ENCODE measurements around the gene XRCC1. TPM values are rescaled to one million over a fixed set of nuclear protein-coding genes. Genes with fewer than 3 reads are reported as not detected.
A peak's percentile ranks its signal among the peaks of the same experiment; 100 is the strongest.
"Not testable (repeated sequence)": the region's sequence is repeated elsewhere in the genome, so short reads cannot be mapped to it uniquely, and the experiment has no call there.

Gene XRCC1
- total RNA-seq, 1 donor from 2014 or later, result 29.2 TPM

DNA sequence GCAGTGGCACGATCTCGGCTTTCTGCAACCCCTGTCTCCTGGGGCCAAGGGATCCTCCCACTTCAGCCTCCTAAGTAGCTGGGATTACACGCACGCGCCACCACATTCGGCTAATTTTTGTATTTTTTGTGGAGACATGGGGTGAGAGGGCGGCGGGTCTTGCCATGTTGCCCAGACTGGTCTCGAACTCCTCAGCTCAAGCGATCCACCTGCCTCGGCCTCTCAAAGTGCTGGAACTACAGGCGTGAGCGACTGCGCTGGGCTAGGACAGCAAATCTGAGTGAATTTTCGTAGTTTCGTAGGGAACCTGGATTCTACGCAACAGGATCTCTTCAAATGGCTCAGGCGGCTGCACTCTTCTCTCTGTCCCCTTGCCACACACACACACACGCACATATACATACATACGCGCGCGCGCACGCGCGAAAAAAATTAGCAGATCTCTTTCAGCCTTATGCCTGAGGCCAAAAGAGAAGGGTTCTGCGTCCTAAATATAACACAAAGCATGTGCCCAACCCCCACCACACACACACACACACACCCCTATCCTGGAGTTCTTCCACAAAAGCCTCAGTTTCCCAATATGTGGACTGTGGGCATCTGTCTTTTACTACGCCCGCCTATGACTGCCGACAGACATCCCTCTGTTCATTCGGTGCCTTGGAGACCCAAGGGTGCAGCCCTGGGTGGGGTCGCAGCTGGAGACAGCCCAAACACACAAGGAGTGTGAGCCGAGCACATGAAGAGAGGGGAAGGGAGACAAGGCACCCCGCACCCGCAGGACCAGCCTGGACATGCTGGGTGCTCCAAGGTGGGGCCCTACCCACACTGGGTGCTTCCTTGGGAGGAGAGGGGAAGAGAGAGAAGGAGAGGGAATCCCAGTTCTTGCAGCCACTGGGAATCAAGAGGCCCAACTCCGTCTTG is 890 bp upstream of the XRCC1 start:
- no peak for DNase-seq (ENCODE audit: low read depth)

DNA sequence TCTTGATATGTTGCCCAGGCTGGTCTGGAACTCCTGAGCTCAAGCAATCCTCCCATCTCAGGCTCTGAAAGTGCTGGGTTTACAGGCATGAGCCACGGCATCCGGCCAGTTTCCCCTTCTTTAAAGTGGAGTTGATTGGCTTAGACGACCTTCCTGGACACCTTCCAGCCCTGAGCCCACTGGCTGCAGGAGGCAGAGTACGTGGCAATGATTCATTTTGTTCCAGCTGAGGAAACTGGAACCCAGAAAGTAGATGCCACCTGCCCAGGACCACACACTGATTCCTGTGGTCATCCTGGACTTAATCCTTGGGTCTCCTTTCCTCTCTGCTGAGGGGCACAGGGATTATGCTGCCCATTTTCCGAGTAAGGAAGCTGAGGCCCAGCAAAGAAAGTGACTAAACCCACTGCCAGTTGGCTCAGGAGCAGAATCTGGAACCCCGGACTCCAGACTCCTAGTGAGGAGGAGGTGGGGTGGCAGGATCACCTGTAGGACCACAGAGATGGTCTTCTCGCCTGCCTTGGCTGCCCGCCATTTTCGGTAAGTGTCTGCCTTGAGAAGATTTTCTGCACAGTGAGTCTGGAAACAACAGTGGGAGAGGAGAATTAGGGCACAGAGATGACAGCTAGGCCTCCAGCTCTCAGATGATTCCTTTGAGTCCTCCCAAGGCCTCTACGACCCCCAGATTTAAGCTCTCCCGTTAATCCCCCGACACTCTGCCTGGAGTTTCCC is 737 bp downstream of the XRCC1 start:
- DNase-seq (ENCODE audit: low read depth), result peak; percentile 37

DNA sequence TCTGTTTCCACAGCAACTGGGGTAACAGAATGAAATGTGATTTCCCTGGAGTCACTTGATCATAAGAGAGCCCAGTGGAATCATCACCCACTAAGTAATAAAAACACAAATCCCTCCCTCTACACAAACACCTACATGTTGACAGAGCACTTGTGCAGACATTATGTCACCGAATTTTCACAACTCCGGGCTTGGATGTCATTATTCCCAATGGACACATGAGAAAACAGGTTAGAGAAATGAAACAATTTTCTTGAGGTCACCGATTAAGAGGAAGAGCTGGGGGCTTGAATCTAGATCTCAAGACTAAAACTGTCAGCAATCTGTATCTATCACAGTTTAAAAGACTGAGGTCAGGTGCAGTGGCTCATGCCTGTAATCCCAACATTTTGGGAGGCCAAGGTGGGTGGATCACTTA is 3.1 kb downstream of the XRCC1 start:
- no peak for DNase-seq (ENCODE audit: low read depth)

DNA sequence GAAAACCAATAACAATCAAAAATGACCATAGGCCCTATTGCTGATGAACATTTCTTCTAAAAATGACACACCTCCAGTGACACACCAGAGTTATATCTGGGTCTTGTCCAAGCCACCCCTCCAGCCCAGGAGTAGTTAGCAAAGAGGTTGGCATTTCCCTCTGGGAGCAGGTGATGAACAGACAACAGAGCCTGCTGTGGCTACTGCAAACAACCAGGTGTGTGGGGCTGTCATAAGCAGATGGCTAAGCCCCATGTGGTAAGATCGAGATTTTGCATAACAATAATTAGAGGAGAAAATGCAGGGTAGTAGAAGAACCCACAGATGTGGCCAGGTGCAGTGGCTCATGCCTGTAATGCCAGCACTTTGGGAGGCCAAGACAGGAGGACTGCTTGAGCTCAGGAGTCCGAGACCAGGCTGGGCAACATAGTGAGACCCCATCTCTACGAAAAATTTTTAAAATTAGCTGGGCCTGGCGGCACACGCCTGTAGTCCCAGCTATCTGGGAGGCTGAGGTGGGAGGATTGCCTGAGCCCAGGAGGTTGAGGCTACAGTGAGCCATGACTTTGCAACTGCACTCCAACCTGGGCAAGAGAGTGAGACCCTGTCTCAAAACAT is 5.0 kb downstream of the XRCC1 start:
- DNase-seq (ENCODE audit: low read depth), result peak; percentile 32

- no peak for DNase-seq (ENCODE audit: low read depth)
These were observed 5.7 kb downstream of the XRCC1 start for GRCh38 chr19:43569657-43570056.

DNA sequence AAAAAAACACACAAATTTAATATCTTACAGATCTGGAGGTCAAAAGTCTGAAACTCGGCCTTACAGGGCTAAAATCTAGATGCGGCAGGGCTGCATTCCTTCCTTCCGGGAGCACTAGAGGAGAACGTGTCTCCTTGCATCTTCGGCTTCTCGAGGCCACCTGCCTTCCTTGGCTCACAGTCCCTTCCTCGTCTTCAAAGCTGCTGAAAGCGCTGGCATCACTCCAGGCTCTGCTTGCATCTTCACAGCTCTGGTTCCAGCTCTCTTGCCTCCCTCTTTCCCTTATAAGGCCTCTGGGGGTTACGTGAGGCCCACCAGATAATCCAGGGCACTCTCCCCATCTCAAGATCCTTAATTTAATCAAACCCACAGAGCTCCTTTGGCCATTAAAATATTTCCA is 10.5 kb downstream of the XRCC1 start:
- no peak for DNase-seq (ENCODE audit: low read depth)

DNA sequence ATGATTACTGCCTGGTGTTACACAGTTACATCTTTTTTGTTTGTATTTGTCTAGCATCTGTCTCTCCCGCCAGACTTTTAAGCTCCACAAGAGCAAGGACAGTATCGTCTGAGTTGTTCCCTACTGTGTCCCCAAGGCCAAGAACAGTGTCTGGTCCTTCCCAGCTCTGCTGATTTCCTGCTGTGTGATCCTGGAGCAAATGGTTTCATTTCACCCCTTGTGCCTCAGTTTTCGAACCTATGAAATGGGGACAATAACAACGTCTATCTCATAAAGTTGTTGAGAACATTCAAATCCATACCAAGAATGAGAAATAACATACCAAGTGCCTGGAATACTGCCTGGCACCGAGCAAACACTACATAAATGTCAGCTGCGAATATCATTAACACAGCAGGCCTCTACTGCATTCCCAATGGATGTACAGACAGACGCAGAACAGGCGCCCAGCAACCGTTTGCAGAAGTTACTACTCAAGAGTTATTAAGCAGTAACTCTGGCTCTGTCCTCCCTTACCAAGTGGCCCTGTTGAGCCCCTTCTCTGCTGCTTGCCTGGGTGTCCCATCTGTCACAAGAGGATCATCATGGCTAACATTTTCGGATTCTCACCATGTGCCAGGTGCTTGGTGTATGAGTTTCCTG is 11.4 kb downstream of the XRCC1 start:
- no peak for DNase-seq (ENCODE audit: low read depth)

GRCh38 chr19:43562698-43563241 is 12.6 kb downstream of the XRCC1 start:
- DNase-seq (ENCODE audit: low read depth), result peak; percentile 98

- DNase-seq (ENCODE audit: low read depth), result no peak
These were observed 13.1 kb downstream of the XRCC1 start for GRCh38 chr19:43562226-43562697.

DNA sequence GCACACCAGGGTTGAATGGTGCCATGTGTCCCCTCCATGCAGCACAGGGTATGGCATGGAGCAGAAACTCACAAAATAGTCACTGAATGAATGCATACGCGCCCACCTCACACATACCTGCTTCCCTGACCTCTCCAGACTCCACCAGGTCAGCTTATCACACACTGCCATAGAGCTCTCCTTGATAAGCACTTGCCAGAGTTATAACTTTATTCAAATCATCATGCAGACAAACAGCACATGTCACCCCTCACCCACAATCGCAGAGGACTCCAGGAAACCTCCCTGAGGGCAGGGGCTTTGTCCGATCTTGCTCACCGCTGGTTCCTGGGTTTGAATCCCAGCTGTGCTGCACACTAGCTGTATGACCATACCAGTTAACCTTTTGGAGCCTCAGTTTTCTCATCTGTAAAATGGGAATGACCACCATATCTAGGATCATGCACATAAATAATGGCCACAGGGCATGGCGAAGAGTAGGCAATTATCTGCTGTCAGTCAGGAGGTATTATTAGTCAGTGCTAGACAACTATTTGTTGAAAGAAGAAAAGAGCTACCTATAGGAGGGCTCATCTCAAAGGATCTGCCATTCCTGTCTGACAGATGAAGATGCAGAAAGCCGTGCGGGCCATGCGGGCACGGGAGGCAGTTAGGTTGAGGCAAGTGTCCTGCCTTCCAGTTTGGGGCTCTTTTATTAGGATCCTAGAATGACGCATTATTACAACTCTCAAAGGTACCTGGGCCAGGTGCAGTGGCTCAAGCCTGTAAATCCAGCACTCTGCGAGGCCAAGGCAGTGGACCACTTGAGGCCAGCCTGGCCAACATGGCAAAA is 14.0 kb downstream of the XRCC1 start:
- no peak for DNase-seq (ENCODE audit: low read depth)

GRCh38 chr19:43560687-43561086 is 14.6 kb downstream of the XRCC1 start:
- no peak for DNase-seq (ENCODE audit: low read depth)

DNA sequence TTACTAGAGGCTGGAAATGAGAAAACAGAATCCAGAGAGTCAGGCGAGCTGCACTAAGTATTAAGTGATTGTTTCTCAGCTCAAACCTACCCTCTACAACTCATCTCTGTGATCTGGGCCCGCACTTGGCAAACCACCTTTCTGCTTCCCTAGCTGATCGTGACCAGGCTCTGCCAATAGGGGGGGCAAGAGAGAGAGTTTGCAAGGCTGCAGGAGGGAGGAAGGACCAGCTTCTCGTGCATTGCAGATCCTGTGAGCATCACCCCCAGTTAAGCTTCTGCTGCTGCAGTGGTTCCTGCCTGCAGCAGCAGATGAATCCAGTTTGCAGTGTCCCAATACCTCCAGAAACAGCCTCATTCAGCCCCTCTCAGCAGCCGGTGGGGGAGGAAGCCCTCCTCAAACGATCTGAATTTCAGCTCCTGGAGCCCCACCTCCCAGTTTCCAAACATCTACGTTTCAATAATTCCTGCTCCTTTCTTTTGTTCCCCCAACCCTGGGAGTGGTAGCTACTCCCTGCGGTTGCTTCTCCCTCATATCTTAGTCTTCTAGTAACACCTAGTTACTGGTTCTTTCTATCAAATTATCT is 20.0 kb downstream of the XRCC1 start:
- peak; percentile 76 for DNase-seq (ENCODE audit: low read depth)

DNA sequence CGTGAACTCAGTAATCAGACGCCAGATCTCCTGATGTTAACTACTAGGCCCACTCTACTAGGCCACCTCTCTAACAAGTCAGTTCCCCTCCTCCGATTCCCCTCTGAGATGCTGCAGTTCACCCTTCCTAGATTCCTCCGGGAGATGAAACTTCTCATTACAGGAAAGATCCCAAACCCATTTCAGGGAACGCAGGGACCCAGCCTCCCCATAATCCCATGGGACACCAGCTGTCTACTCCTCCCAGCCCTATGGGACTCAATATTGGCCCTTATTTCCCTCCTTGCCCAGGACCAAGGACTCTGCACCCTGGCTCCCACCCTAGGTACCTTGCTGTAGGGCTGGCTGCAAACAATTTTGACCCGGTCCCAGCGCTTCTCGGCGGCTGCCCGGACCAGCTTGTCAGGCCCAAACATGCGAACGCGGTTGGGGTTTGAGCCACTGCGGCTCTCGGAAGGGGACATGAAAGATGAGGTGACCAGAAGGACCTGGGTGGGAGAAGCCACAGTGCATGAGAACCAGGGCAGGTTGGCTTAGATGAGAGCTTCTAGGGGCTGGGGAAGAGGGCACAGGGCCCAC is 20.9 kb downstream of the XRCC1 start:
- DNase-seq (ENCODE audit: low read depth), result no peak

DNA sequence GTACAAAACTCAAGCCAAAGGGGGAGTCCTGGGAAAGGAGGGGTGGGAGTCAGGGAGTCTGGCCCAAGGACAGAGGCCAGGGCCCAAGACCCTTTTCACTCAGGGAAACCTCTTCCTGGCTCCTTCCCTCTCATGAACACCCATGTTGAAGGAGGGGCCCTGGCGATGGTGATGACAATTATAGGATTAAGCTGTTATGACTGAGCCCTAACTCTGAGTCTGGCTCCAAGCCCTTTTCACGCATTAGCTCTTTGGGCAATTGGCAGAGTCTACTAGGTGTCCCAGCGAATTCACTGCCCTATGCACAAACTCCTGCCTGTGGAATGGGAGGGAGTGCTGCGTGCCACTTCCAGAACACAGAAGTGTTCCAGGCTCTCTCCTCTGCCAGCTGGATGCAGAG is 21.7 kb downstream of the XRCC1 start:
- no peak for DNase-seq (ENCODE audit: low read depth)

DNA sequence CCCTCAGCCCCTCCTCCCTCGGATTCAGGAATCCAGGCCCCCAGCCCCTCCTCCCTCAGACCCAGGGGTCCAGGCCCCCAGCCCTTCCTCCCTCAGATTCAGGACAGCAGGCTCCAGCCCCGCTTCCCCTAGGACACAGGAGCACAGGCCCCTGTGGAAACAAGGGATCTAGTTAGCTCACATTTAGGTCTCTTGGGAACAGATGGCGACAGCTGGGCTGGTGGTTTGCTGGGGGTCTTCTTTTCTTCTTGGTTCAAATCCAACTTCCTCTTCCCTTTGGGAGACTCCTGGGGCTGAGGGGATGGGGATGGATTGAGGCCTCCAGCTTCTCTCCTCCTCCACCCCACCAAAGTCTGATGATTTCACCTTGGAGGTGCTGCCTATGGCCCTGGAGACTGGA is 22.7 kb downstream of the XRCC1 start:
- no peak for DNase-seq (ENCODE audit: low read depth)

- no peak for DNase-seq (ENCODE audit: low read depth)
These were observed 23.2 kb downstream of the XRCC1 start for GRCh38 chr19:43552198-43552450.

DNA sequence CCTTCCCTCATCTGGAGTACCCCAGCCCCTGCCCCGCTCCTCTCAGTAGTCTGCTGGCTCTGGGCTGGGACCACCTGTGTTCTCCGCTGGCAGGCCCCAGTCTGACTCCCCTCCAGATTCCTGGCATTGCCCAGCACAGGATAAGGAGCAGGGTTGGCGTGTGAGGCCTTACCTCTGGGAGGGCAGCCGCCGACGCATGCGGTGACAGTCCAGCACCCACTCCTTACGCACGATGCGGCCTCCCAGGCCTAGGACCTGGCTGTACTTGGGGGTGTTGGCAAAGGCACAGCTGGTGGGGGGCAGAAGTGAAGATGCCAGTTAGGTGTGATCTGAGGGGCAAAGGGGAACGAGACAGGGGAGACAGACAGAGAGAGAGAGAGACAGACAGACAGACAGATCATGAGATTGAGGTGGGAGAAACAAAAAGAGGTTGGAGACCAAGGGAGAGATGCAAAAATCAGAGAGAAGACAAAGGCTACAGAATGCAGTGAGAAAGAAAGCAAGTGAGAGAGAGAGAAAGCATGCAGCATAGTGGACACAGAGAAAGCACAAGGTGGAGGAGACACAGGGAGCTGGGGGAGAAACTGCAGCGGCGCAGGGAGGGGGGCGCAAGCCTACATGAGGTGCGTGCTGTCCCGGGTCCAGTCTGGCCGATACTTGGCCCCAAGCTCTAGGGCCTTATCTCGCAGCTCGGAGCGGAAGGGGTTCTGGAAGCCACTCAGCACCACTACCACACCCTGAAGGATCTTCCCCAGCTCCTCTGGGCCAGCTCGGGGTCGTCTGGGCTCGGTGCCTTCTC is 23.7 kb downstream of the XRCC1 start:
- no peak for DNase-seq (ENCODE audit: low read depth)

DNA sequence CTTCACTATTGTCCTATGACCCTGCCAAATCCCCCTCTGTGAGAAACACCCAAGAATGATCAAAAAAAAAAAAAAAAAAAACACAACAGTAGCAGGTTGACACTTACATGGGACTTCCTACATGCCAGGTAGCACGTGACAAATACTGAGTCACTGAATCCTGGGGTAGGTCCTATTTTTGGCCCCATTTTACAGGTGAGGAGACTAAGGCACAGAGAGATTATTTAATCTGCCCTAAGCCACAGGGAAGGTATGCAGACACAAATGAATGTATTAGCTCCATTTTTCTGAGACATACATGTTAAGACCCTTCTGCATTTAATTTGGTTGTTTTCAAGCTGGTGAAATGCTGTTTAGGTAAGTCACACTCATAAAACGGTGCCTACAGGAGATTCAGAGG is 26.6 kb downstream of the XRCC1 start:
- DNase-seq (ENCODE audit: low read depth), result no peak

- DNase-seq (ENCODE audit: low read depth), result not testable (repeated sequence)
These were observed 27.4 kb downstream of the XRCC1 start for GRCh38 chr19:43547926-43548325.

All from myocyte (in vitro differentiated cells).